NK-92 (cell line): Measurements from ENCODE around the gene OR1I1.

Experiments
- DNase-seq: peaks from one replicate; lab custom pipeline; 2025; ENCODE audit not compliant: unreplicated experiment; lab: John Stamatoyannopoulos, UW

The OR1I1 gene

GRCh38 chr19:15116856-15117255 is 34.8 kb downstream of the OR1I1 start:
- DNase-seq = no peak

GRCh38 chr19:15118248-15118647 is 36.2 kb downstream of the OR1I1 start:
- no peak for DNase-seq

GRCh38 chr19:15118789-15119494 is 36.9 kb downstream of the OR1I1 start:
- DNase-seq = no peak

DNA sequence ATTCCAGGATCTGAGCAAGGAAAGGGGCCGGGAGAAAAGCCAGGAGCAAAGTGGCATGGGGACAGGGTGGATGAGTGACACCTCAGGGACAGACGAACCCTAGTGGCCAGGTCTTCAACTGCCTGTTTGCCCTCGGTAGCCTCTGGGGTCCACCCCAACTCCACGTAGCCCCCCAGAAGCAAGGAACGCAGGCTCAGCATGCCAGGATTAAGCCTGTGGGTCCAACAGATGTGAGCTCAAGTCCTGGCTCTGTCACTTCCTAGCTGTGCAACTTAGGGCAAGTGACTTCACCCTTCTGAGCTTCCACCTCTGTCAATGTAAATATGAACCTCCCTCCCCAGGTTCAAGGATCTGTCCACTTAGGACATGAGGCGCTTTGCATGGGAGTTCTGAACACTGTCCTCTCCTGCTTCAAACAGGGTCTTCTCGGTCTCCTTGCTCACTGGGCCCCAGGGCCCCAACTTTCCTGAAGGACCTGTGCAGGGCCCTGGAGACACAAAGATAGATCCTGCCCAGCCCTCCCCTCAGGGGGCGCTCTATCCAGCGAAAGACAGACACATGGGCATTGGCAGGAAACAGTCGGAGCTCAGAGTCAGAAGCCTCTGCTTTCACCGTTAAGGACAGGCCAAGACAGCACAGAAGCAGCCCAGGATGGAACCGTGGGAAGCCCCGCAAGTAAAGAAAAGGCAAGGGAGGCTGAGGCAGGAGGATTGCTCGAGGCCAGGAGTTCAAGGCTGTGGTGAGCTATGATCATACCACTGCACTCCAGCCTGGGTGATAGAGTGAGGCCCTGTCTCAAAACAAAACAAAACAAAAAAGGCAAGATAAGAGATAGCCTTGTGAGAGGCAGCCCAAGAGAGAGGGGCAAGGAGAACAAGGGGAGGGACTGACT is 38.4 kb downstream of the OR1I1 start:
- no peak for DNase-seq

- DNase-seq = no peak
Observed at GRCh38 chr19:15122331-15123030, 40.5 kb downstream of the OR1I1 start.

GRCh38 chr19:15123031-15123890 is 41.2 kb downstream of the OR1I1 start:
- DNase-seq = no peak

DNA sequence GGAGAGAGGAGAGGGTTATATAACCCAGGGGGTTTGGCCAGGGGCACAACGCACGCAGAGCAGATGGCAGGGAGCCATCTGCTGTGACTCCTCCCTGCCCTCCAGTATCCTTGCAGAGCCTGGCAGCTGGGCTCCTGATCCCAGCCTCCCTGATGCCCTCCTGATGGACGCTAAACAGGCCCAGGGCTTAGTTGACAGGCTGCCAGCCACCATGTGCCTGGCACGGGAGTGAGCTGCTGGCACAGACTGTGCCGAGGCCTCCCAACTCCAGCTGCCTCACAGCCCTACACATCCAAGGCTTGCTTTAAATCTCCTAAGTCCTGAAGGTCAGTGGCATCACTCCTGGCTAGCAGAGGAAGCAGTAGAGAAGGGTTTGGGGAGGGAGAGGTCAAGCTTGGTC is 41.9 kb downstream of the OR1I1 start:
- no peak for DNase-seq

DNA sequence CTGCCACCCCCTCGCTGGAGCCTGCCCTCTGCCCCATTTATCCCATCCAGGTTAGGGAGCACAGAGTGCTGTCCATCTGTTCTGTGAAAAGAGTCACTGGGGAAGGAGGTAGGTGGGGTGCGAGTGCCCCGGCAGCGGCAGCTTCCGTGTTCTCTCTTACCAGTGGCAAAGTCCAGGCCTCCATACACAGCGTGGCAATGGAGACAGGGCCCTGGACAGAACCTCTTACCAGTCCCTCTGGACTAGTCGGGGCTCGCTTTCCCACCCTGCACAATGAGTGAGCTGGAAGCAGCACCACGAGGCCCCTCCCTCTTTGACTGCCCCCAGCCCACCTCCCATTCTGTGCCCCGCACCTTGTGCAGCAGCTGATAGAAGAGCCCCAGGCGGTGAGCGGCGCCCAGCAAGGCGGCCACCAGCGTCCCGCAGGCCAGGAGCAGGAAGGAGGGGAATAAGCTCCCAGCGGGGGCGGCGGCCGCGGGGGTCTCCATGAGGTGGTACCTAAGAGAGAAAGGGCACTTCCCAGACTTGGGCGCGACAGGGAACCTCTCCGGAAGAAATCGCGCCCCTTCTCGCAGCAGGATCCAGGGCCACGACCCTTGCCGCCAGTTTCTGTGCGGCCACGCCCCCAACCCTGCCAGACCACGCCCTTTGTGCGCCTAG is 42.7 kb downstream of the OR1I1 start:
- DNase-seq = no peak

DNA sequence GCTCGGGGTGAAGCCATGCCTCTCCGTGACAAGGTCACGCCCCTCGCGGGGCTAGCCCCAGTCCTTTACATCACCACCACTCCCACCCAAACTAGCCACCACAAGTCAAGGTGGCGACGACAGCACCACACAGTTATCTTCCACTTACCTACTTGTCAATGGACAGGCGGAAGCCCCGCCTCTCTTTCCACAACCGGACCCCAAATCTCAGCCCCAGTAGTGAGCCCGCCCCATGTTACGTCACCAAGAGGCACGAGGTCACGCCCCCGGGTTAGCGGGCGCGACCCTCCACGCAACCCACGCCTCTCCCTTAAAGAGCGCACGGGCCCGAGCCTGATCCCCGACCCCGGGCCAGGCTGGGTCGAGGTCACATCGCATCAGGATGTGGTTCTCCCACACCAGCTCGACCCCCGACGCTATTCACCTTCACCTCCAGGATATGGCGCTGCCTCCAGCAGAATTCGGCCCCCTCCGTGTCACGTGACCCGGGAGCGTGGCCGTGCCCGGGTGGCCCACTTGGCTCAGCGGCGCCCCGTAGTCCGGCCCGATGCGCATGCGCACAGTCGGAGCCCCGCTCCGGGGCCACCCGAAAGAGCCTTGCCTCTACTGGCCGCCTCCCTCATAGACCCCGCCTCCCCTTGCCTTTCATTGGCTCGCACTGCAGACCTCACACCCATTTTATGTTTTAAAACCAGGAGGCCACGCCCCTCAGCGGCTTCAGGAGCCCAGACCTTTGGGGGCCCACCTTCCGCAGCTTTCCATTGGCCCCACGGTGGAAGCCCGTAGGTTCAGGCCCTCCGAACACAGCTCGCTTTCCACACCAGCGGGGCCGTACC is 43.4 kb downstream of the OR1I1 start:
- peak; percentile 85 for DNase-seq

- DNase-seq = no peak
Observed at GRCh38 chr19:15126131-15126910, 44.3 kb downstream of the OR1I1 start.

GRCh38 chr19:15128162-15128770 is 46.3 kb downstream of the OR1I1 start:
- DNase-seq = no peak

- no peak for DNase-seq
Observed at GRCh38 chr19:15129856-15130585, 48.0 kb downstream of the OR1I1 start.

DNA sequence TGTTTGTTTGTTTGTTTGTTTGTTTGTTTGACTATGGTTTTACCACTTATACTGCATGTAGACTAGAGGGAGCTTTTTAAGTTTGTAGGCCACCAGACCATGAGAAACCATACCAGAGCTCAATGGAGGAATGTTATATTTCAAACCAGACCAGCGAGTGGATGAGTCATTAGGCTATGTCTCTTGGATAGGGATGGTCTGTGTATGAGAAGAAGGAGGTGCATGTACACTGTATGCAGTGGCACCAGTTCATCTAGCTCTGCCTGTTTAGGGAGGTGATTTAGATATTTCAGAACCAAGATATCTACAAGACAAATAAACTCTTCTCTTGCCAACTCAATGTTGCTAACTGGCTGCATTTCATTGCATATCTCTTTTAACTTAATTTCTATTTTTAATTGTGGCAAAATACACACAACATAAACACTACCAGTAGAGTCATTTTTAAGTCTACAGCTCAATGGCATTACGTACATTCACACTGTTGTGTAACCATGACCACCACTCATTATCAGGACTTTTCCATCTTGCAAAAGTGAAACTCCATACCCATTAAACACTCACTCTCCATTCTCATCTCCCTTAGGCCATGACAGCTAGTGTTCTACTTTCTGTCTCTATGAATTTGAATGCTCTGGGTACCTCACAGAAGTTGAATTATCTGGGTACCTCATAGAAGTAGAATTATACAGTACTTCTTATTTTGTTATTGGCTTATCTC is 54.4 kb downstream of the OR1I1 start:
- no peak for DNase-seq

- no peak for DNase-seq
Observed at GRCh38 chr19:15137777-15138176, 55.8 kb downstream of the OR1I1 start.

- no peak for DNase-seq
Observed at GRCh38 chr19:15138427-15138826, 56.4 kb downstream of the OR1I1 start.

- DNase-seq = no peak
Observed at GRCh38 chr19:15141143-15141542, 59.1 kb downstream of the OR1I1 start.

DNA sequence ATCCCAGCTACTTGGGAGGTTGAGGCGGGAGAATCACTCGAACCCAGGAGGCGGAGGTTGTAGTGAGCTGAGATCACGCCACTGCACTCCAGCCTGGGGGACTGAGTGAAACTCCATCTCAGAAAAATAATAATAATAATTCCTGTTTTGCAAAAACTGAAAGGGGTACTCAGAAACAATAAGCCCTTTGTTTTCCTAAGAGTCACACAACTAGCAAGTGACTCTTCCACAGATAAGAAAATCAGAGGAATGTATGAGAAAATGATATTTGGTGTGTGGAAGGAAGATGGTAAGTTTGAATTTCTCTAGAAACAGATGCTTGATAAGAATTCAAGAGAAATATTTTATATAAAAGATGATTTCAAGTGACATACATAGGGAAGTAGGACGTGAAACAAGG is 60.3 kb downstream of the OR1I1 start:
- DNase-seq = no peak
